ENCODE data around the gene DNAH14.
"Not testable (repeated sequence)": the region's sequence is repeated elsewhere in the genome, so short reads cannot be mapped to it uniquely, and the experiment has no call there.

Gene DNAH14

GRCh38 chr1:225121095-225121494, 191.6 kb downstream of the DNAH14 start:
- no peak overlapping the region for H3K4me3 ChIP-seq (replicated peaks; ENCODE audit: low read depth, low read length)
- DNase-seq (ENCODE audit: extremely low read depth, insufficient read length) = no peak
- no peaks in the 10 kb centered on the region for H3K27me3 ChIP-seq (replicated peaks; ENCODE audit: control insufficient read depth, insufficient read depth, low read length)
- H3K36me3 ChIP-seq (ENCODE audit: control insufficient read depth, insufficient read depth, low read length) = no peaks in the 10 kb centered on the region
- TF ChIP-seq CTCF (IDR thresholded peaks at IDR 0.05; ENCODE audit: insufficient read depth, low read length, poor library complexity, severe bottlenecking) = no peak

GRCh38 chr1:225131869-225132268, 202.4 kb downstream of the DNAH14 start:
- DNase-seq (ENCODE audit: extremely low read depth, insufficient read length) = no peak
- no peak for TF ChIP-seq CTCF (IDR thresholded peaks at IDR 0.05; ENCODE audit: insufficient read depth, low read length, poor library complexity, severe bottlenecking)
- H3K36me3 ChIP-seq (ENCODE audit: control insufficient read depth, insufficient read depth, low read length) = no peaks in the 10 kb centered on the region
- H3K27me3 ChIP-seq (replicated peaks; ENCODE audit: control insufficient read depth, insufficient read depth, low read length) = no peaks in the 10 kb centered on the region
- H3K4me3 ChIP-seq (replicated peaks; ENCODE audit: low read depth, low read length) = no peak overlapping the region

GRCh38 chr1:225137976-225138375, 208.5 kb downstream of the DNAH14 start:
- H3K36me3 ChIP-seq (ENCODE audit: control insufficient read depth, insufficient read depth, low read length) = no peaks in the 10 kb centered on the region
- no peak for TF ChIP-seq CTCF (IDR thresholded peaks at IDR 0.05; ENCODE audit: insufficient read depth, low read length, poor library complexity, severe bottlenecking)
- H3K27me3 ChIP-seq (replicated peaks; ENCODE audit: control insufficient read depth, insufficient read depth, low read length) = no peaks in the 10 kb centered on the region
- no peak overlapping the region for H3K4me3 ChIP-seq (replicated peaks; ENCODE audit: low read depth, low read length)
- no peak for DNase-seq (ENCODE audit: extremely low read depth, insufficient read length)

- no peaks in the 10 kb centered on the region for H3K36me3 ChIP-seq (ENCODE audit: control insufficient read depth, insufficient read depth, low read length)
- no peak for TF ChIP-seq CTCF (IDR thresholded peaks at IDR 0.05; ENCODE audit: insufficient read depth, low read length, poor library complexity, severe bottlenecking)
- no peak for DNase-seq (ENCODE audit: extremely low read depth, insufficient read length)
- H3K27me3 ChIP-seq (replicated peaks; ENCODE audit: control insufficient read depth, insufficient read depth, low read length) = no peaks in the 10 kb centered on the region
- no peak overlapping the region for H3K4me3 ChIP-seq (replicated peaks; ENCODE audit: low read depth, low read length)
Observed at GRCh38 chr1:225143001-225143400, 213.5 kb downstream of the DNAH14 start.

- no peak for DNase-seq (ENCODE audit: extremely low read depth, insufficient read length)
- no peaks in the 10 kb centered on the region for H3K27me3 ChIP-seq (replicated peaks; ENCODE audit: control insufficient read depth, insufficient read depth, low read length)
- no peak for TF ChIP-seq CTCF (IDR thresholded peaks at IDR 0.05; ENCODE audit: insufficient read depth, low read length, poor library complexity, severe bottlenecking)
- H3K36me3 ChIP-seq (ENCODE audit: control insufficient read depth, insufficient read depth, low read length) = no peaks in the 10 kb centered on the region
- no peak overlapping the region for H3K4me3 ChIP-seq (replicated peaks; ENCODE audit: low read depth, low read length)
Observed at GRCh38 chr1:225146478-225146877, 217.0 kb downstream of the DNAH14 start.

- not testable (repeated sequence) for DNase-seq (ENCODE audit: extremely low read depth, insufficient read length); H3K4me3 ChIP-seq (replicated peaks; ENCODE audit: low read depth, low read length); H3K36me3 ChIP-seq (ENCODE audit: control insufficient read depth, insufficient read depth, low read length)
Observed at GRCh38 chr1:225147791-225148190, 218.3 kb downstream of the DNAH14 start.

More at GRCh38 chr1:225147791-225148190, 218.3 kb downstream of the DNAH14 start:
- H3K27me3 ChIP-seq (replicated peaks; ENCODE audit: control insufficient read depth, insufficient read depth, low read length) = not testable (repeated sequence)
